NCI-H345 treated with DMSO at 0.1 percent for 48 hours (cell line): ENCODE measurements around the gene UBTD1.

Experiments
- DNase-seq: peaks from one replicate; lab custom pipeline; 2025; ENCODE audit not compliant: unreplicated experiment; lab: John Stamatoyannopoulos, UW

Gene UBTD1

DNA sequence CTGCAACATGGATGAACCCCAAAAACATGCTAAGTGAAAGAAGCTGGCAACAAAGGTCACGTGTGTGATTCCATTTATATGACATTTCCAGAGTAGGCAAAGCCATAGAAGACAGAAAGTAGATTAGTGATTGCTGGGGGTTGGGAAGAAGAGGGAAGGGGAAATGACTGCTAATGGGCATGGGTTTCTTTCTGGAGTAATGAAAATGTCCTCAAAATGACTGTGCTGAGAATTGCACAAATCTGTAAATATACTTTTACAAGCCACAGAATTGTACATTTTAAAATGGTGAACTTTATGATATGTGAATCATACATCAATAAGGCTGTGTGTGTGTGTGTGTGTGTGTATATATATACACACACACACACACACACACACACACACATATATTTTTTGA lies 16.3 kb upstream of the UBTD1 start:
- DNase-seq, result no peak

DNA sequence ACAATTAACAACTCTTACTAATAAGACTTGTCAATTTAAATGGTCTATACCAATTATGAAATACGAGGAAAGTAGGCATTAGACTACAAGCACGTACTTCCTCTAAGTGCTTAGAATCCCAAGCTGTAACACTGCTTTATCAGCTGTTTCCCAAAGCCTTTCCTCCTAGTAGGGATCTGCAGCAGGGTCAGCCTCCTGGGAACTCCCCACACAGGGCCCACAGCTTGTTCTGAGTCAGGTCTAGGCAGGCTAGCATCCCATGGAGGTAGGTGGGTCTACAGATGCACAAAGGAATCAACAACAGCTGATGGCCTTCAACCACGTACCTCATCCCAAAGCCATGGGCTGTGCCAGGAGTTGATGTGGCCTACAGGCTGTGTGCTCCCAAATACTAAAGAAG lies 15.2 kb upstream of the UBTD1 start:
- DNase-seq, result no peak

DNA sequence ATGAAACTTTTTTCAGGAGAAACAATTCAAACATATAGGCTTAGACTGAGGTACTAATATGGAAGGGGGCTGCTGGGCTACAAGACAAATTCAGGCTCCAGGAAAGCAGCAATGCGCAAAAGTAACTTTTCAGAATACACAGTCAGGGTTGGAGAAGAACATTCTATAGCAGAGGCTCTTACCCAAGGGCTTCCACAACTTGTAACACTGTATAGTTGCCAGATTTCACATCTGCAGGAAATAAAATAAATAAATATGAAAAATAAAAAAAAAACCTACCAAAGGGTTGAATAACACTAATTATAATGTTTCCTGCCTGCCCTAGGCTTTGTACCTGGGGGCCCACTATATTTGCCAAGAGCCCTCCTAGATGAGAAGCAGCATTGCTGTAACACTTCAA lies 14.8 kb upstream of the UBTD1 start:
- no peak for DNase-seq

DNA sequence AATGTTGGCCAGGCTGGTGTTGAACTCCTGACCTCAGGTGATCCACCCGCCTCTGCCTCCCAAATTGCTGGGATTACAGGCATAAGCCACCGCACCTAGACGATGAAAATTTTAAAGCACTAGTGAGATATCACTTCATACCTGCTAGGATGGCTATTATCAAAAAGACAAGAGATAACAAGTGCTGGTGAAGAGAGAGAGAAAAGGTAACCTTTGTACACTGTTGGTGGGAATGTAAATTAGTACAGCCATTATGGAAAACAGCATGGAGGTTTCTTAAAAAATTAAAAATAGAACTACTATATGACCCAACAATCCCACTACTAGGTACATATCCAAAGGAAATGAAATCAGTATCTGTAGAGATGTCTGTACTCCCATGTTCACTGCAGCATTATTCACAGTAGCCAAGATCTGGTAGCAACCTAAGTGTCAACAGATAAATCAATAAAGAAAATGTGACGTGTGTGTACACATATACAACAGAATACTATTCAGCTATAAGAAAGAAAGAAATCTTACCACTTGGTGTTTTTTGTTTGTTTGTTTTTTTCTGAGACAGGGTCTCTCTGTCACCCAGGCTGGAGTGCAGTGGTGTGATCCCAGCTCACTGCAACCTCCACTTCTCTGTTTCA lies 13.0 kb upstream of the UBTD1 start:
- DNase-seq, result no peak

DNA sequence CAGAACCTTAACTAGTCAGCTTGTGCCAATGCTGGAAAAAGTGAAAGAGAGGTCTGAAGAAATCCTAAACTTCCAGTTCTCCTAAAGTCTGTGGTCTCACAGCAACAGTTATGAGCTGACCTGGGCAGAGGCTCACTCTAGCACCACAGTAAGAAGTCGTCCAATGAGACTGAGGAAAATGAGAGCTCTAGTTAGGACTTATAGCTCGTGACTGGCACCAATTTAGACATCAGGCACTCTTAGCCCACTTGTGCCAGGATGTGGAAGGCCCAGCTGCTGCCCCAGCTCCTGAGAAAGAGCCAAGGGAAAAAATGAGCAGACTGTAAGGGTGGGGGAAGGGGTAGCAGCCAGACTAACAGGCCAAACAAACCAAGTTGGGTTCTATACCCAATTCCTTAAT lies 8.1 kb upstream of the UBTD1 start:
- DNase-seq, result no peak

DNA sequence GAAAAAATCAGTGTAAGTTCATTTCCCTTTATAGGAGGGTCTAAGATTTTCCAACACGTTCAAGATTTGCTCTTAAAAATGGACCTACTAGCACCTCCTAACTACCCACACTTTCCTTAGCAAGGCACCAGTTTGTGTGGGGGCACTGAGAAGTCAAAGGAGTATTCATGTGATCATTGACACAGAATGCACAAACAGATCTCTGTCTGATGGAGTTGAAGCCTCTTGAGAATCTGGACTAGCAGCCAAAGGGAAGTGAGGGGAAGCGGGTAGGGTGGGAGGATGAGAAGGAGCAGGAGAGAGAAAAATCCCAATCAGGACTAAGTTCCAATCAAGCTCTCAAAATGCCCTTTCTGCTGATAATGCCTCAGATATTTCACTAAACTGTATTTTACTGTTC lies 4.6 kb upstream of the UBTD1 start:
- no peak for DNase-seq

DNA sequence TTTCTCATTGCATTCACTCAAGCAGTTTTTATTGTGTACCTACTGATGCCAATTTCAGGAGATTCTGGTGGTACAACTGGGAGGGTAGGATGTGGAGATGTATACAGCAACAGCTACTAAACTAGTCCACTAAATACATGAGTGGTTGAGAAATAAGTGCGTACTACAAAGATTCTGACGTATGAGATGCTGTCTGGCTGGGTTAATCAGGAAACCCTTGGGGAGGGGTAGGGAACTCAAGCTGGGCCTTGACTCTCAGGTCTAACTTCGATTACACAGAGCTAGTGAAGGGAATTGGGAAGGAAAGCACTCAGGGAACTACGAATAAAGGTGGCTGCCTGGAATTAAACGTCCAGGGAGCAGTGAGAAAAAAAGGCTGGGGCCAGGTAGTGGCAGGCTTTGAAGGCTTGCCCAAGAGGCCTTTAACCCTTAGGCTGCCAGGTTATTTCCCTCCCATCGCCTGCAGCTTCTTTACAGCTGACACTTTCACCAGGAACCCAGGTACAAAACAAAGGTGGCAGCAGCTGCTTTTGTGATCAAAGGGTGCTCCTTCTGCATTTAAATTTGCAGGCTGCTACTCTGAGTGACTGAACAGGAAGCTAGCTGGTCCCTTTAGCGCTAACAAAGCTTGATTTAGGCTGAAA lies 3.7 kb upstream of the UBTD1 start:
- DNase-seq, result no peak

DNA sequence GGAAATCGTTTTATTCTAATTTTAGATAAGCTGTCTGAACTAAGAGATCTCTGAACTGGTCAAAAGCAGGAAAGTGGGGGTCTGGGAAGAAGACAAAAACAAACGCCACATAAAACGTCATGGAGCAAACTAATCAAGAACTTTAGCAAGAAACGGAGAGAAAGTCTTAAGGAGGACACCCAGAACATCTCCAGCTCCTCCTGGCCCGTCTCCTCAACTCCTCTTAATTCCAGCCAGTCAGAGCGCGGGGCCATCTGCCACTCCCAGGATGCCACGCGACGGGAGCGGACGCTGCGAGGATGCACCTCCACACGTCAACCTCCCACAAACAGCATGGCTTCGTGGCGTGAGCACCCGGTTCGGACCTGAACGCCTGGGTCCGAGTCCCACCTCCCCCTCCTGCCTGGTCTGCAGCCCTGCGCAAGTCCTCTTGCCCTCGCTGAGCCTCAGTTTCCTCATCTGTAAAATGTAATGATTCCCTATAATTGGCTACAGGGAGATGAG lies 1.1 kb upstream of the UBTD1 start:
- DNase-seq, result peak; percentile 25

DNA sequence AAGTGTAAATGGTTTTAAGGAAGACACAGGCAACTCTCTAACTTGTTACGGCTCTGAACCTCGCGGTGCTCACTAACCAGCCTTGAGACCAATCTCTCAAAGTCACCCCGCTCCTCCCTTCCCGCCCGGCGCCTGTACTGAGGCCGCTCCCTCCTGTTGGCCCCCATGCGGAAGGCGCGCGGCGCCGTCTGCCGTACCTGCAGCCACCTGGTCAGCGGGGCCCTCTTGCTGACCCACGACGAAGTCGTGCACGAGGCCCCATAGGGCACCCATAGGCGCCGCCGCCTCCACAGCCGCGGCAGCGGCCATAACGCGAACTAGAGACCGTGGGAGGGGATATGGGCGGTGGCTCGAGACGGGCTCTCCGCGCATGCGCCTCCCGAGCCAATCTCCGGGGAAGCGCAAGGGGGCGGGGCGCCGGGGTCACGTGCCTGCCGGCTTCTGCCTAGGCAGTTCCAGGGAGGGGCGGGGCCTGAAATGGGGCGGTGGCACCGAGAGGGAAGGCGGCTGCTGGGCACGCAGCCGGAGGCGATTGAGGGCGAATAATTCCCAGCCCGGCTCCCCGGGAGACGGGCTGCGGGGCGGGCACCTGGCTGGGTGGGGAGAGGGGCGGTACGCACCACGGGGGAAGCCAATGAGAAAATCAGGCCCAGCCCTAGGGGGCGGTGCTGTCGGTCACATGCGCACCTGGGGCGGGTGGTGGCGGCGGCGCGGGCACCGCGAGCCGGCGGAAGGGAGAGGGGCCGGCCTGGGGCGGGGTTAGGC lies 466 bp upstream of the UBTD1 start, which contains the start of gene MMS19:
TSS of gene MMS19 (minus strand) at position 347 of the 765 bp plus-strand sequence. CDS start at position 309, 38 bp downstream.
- DNase-seq, result peak; percentile 97

DNA sequence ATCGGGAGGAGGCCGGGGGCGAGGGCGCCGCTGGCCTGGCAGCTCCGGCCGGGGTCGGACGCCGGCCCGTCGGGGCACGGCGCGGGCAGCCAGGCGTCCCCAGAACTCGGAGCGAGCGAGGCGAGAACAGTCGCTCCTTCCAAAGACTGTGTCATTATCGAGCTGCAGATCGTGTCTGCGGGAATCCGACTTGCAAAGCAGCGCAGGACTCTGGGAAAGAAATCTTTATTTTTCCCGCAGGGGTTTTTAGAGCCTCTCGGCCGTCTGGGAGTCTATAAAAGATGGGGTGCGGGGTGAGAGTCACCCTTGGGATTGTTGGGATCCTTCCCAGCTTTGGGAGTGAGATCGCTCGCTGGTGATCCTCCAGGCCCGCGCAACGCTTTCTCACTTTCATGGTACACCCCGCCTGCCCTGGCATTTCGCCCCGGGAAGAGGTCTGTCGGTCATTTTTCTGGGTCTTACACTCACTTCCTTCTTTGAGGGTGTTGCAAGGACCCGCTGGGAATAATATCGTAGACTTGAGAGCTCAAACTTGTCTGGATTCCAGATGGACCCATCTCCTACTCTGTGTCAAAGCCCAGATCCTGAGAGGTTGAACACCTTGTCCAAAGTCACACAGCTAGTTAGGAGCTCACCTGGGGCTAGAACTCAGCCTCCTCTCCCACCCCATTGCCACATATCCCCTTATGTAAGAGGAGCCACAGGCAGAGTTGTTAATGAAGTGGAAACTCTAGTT lies 1.0 kb downstream of the UBTD1 start:
- DNase-seq, result no peak

DNA sequence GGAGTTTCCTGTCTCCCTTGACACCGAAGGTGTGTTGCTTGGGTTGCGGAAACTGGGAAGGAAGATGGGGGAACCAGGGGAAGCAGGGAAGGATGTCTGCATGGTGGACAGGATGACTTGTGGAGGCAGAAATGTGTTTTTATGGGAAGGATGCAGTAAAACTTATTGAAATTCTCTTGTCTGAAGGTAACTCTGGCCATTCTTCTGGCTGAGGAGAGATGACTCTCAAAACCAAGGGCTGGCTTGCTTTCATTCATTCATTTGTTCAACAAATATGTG lies 1.5 kb downstream of the UBTD1 start:
- DNase-seq, result no peak

DNA sequence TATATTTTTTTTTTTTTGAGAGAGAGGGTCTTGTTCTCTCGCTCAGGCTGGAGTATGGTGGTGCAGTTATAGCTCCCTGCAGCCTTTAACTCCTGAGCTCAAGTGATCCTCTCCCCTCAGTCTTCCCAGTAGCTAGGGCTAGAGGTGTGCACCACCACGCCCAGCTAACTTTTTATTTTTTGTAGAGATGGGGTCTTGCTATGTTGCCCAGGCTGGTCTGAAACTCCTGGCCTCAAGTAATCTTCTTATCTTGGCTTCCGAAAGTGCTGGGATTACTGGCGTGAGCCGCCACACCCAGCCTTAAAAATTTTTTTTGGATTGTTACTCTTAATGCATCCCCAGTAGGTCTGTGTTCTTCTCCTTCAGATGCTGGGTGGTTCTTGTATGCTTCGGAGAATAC lies 4.2 kb downstream of the UBTD1 start:
- no peak for DNase-seq

DNA sequence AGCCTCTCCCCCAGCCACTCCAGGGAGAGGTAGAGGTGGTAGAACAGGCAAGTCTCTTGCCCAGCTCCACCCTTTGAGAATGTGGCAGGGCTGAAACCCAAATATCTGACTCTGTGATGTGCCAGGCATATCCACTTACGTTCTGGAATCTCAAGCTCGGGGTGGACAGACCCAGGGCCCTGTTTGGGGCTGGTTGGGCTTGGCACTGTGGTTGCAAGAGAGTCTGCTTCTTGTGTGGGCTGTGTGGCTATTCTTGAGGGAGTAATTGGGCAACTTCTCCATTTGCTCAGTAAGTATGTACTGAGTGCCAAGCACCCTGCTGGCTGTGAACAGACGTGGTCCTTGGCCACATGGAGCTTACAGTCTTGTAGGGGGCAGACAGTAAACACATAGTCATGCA lies 4.7 kb downstream of the UBTD1 start:
- no peak for DNase-seq

DNA sequence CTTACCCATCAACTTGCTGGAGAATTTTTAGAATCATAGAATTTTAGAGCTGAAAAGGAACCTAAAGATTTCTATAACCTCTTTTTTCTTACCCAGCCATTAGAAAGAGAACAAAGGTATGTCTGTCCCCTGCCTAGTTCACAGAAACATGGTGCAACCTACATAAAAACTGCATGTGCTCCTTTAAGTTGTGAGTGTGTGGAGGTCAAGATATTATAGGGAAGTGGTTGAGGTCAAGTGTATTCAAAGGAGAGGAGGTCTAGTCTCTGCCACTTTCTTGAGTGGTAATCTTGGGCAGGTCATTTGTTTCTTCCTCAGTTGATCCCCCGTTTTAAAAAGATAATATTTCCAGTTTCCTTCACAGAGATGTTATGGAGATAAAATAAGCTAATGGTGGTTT lies 6.4 kb downstream of the UBTD1 start:
- DNase-seq, result no peak

DNA sequence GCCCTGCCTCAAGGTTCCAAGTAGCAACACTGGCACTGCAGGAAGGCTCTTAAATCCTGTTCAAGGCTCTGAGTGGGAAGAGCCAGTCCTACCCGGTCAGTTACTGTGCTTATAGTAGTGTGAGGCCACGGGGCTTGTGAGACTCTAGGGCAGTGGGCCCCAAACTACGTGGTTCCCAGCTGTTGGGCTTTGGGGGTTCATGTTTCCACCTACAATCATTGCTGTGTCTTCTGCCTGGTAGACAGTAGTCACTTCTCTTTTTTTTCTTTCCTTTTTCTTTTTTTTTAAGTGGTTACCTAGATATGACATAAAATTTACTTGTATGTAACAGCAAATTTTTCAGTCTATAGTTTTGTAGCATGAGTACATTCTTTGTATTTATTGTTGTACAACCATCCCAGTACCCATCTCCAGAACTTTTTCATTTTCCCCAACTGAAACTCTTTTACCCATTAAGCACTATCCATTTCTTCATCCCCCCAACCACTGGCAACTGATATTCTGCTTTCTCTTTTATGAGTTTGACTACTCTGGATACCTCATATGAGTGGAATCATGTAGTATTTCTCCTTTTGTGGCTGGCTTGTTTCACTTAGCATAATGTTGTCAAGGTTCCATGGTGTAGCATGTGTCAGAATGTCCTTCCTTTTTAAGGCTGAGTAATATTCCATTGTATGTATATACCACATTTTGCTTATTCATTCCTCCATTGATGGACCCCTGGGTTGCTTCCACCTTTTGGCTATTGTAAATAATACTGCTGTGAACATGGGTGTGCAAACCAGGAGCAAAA lies 7.7 kb downstream of the UBTD1 start:
- DNase-seq, result no peak

DNA sequence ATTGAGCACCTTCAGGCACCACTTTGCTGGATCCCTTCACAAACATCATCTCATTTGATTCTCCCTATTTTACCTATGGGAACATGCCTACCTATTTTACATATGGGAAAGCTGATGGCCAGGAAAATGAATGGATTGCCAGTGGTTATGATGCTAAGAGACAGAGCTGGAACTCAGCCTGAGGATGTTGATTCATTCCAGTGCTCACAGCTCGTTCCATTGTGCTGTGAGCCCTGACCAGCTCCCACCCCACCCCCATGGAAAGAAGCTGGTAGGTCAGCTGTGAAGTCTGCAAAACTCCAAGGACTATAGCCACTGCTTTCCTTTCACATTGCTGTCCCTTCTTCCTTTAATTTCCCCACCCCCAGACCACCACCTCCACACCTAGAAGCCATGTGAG lies 9.6 kb downstream of the UBTD1 start:
- DNase-seq, result no peak

DNA sequence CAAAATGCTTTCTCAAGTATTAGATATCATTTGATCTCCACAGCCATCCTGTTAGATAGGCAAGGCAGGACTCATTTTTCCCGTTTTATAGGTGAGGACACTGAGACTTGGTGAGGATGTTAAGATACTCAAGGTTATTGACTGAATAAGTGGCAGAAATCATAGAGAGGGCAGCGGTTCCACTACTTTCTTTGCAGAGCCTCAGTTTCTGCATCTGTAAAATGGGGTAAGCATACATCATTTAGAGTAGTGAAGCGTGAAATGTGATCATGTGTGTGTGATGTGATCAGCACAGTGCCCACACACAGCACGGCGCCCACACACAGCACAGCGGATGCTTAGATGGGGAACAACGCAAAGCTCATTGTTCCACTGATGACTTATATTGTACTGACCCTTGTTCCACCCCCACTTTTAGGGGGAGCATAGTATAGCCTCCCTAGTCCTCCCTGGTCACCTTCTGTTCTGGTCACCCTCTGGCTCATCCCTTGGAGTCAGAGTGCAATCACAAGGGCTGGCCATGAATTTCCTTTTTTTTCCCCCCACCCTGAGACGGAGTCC lies 10.5 kb downstream of the UBTD1 start:
- DNase-seq, result no peak

DNA sequence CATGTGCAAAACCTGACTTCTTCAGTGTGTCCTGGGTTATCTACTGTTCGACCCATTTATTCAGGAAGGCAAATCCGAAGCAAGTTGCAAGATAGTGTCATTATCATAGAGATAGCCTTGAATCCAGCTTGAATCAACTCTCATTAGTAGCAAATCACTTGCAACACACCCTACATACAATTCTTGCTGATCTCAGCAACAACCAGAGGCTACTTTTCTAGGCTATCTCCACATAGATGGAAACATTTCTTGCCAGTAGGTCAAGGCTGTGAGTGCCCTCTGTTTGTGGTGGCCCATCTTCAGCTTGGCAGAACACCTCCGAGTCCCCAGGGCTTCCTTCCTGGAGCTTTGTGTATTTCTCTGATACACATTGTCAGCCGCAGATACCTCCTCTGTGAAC lies 12.0 kb downstream of the UBTD1 start:
- no peak for DNase-seq

DNA sequence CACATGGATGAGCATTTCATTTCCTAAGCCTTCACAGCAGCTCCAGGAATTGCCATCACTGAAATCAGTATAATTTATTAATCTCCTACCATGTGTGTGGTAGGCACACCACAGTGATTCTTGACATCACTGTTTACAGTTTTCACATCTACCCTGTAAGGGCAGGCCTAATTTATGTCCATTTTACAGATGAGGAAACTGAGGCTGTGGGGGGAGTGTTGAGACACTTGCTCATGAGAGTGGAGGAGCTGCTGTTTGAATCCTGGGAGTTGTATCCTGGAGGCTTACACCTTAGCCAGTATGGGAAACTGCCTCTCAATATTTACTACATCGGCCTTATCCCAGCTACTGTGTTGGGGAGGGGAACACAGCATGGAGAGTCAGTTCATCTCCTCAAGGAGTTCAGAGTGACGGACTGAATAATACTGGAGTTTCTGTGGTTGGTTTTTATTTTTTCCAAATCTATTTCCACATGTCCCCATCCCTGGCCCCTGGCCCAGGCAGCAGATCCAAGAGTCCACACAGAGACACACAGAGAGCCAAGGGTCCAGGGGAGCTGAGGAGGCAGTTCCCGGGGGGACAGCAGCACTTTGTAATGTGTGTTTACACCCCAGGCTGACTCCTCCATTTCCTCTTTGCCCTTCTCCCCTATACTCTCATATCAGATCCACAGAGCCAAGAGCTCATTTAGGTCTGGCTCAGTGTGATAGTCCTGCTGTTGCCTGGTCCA lies 13.2 kb downstream of the UBTD1 start:
- no peak for DNase-seq

DNA sequence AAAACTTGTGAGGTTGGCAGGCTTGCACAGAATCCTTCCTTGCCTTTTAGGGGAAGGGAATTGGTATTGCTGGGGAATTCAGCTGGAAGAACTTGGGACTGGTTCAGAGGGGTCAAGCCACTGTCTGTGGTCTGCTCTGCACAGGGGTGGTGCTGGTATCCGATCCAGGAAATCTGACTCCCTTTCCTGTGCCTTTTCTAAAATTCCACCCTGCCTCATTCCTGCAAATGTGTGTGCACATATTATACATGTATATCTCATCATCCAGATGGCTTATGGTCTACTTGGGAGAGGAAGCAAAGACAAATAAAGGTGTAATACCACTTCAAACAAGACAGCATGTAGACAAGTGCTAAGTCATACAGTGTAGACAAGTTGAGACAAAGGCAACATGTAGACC lies 14.3 kb downstream of the UBTD1 start:
- no peak for DNase-seq
